GM19438 (cell line): ENCODE results near the gene ZNF683.

Source experiments
- ATAC-seq: cut with Tn5 transposase; IDR thresholded peaks from one replicate; pipeline ENCODE4 v1.9.1; 2021; ENCODE audit warnings: low read depth; ENCODE audit not compliant: unreplicated experiment

The ZNF683 gene

DNA sequence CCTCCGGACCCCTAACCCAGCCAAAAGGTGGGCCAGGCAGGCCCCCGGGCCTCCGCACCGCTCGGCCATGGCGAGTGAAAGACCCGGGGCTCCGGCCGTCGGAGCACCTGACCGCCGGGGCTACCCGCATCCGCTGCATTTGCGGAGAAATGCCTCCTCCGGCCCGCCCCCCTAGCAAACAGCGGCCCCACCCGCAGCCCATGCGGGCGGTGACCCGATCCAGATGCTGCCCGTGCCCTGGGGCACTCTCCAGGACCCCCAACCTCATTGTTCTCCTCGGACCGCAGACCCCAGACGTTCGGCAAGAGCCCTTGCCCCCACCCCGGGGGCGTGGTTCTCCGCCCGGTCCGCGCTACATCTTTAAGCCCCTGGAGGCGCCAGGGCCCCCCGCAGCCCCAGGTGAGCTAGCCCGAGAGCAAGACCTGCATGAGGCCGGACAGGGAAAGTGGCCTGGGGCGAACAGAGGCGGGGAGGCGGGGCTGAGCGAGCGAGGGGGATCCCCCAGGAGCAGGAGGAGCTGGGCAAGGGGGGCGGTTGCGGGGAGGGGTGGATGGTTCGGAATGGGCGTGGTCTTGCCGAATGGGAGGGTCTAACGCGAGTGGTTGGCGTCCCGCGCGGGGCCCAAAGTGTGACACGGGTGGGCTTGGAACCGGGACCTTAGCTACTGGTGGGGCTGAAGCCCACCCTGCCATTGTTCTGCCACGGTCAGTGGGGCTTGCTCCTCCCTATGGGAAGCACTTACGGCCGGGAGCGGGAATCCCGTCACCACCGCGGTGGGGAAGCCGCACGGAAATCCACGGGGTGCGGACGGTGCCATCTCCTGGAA is 12.4 kb downstream of the ZNF683 start:
- no peak for ATAC-seq

DNA sequence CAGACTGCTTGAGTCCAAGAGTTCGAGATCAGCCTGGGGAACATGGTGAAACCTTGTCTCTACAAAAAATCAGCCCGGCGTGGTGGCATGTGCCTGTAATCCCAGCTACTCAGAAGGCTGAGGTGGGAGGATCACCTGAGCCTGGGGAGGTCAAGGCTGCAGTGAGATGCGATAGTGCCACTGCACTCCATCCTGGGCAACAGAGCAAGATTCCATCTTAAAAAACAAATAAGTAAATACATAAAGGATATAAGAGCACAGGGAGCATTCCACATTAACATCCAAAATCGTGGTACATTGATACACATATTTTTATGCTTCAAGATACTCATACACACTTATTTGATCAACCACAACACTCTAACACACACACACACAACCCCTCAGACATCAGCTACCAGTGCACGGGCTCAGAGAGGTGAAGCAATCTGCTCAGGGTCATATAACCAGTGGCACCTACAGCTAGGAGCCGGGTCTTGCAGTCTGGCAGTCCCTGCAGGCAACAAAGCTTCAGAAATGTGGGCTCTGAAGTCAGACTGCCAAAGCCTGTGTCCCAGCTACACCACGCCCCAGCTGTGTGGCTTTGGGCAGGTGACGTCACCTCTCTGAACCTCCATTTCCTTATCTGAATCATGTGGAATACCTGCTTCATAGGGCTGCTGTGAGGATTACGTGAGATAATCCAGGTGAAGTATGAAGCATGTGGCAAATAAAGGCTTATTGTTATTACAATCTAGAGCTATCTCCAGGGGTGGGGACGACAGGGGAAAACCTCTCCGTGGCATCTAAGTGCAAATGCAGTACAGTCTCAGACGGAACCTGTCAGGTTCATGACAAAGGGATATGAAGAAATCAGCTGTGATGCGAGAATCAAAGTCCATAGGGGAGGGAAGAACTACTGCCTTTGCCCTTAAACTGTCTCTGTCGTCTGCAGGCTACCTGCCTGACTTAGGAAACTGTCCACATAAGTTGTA is 13.9 kb downstream of the ZNF683 start:
- ATAC-seq = no peak

DNA sequence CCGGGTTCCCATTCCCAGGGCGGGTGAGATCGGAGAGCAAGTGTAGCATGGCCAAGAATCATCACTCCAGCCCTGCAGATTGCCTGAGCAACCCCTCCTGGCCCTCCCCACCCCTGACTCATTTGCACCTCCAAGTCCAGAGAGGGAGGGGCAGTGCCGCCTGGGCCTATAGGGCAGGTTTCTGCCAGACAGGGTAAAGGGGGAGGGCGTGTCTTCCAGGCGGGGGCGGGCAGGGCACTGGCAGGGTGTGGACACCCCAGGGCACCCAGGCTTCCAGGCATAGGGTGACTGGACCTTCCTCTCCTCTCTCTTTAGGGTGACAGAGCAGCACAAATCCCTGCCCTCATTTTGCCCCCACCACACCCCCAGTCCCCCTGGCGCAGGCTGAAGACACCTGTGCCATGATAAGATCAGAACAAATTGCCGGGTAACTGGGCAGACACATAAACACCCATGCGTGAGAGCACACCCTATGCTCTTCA is 15.4 kb downstream of the ZNF683 start:
- ATAC-seq = no peak

DNA sequence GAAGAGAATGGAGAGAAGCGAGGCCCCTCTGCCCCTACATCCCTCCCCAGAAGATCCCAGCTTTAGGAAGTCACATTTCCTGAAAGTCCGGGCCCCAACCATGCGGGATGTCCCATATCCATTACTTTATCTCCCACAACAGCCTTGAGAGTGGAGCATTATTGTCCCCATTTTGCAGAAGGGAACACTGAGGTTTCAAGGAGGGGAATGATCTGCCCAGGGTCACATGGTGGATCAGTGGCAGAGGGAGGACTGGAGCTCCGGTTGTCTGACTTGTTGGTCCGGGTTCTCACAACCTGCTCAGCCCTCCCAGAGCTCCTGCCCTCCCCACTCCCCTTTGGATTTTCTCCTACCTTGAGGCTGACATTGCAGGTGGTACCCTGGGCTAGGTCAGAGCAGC is 16.4 kb downstream of the ZNF683 start:
- no peak for ATAC-seq

DNA sequence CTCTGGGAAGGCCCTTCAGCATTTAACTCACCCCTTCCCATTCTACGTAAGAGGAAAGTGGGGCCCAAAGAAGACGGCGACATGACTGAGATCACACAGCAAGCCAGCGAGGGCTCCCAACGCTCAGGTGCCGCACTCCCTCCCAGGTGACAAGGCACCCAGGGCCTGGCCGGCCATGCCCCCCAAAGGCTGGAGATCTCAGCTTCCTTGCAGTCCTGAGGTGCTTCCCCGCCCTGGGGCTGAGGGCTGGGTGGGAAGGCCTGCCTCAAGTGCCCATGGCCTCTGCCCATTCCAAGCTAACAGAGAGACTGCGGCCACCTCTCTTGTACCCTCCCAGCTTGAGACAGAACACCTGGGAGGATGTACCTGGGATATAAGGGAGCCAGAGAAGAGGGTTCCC is 17.6 kb downstream of the ZNF683 start:
- no peak for ATAC-seq

DNA sequence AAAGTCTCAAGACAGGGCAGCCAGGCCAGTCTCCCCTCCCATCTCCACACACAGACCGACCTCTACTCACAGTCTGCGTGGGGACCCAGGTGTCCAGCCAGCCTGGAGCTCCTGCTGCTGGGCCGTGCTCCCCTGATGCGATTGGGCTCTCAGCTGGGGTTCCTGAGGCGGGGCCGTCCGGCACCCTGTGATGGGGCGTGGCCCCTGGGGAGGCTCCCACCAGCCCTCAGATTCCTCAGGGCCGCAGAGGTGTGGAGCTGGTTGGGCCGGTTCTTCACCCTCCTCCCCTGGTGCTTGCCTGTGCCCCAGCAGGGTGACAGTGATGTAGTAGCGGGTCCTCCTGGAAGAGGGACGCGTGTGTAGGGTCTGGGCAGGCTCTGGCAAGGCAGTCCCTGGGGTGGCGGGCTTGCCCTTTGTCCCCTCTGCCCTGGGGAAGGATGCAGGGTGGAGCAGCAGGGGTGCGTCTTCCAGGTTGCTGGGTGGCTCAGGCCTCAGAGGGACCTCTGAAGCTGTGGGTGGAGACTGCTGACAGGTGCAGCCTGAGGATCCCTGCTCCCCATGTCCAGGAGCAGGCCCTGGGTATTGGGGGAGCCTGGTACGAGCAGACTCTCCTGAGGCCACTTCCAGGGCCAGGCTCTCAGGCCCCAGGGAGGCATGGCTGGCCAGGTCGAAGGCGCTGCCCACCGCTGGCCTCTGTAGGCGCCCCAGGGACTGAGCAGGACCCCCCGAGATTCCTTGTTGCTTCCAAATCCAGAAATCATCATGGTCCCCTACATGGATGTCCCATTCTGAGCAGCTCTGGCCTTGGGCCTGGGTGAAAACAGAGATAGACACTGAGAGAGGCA is 18.4 kb downstream of the ZNF683 start, which contains the start of gene CRYBG2:
CRYBG2 (minus strand) TSS at position 155 of the 845 bp plus-strand sequence. CDS start 7,473 bp downstream, outside the sequence.
- ATAC-seq = no peak

DNA sequence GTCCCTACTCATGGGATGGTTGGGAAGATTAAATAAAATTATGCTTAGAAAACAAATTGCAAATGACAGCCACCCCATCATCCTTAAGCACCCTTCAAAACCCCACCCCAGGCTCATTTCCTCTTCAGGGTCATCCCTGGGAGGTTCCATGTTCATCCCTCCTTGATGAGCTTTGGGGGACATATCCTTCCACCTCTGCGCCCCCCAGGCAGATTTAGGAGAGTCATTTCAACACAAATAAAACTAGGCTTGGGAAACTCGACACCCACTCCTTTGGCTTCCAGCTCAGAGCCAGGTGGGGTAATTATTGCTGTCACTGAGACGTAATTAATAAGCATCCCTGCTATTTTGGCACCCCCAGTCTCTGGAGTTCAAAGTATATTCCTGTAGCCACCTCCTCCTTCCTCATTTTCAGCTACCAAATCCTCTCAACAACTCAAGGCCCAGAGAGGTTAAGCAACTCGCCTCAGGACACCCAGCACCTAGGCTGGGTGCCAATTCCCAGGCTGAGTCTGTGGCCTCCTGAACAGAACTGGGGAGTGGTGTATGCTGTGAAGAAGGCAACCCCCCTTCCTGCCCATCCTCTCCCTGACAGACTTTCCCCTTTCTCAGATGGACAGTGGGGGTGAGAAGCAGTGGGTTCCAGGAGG is 19.2 kb downstream of the ZNF683 start:
- ATAC-seq = no peak

DNA sequence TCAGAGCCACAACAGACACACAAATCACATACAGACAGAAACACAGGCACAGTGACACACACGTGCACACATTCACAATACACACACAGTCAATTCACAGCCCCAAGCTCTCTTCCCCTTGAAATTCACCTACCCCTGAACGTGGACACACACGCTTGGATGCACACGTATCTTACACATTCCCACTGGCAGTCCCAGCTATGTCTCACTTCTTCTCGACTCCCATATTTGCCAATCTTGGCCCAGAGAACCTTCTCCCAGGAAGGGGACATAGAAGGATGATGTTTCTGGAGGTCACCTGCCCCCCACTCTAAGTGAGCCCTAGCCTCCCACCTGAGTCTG is 20.2 kb downstream of the ZNF683 start:
- no peak for ATAC-seq

DNA sequence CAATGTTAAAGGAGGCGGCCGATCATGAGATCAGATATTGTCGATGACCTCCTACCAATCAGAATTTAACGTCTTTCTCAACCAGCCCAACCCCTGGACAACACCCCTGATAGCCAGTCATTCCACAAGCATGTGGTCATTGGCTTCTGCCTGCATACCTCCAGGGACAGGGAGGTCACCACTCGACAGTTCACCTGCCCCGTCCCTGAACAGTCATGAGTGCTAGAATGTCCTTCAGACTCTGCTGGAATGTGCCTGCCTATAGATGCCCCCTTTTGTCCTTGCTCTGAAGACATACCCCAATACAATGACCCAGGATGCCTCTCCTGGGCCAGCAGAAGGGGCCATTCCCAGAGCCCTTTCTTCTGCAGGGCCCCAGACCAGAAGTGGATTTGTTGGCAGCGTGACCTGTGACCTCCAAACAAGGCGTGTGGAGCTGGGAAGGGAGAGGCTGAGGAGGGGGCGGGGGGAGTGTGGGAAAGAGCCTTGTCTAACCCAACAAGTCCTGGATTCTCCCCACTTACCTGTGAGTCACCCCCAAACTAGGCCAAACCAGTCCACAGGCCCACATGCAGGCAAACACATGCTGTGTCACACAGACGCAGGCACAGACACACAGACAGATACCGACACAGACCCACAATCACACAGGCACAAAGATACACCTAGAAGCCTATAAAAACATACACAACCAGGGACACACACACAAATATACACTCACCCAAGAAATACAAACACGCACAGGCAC is 20.8 kb downstream of the ZNF683 start:
- ATAC-seq = no peak

DNA sequence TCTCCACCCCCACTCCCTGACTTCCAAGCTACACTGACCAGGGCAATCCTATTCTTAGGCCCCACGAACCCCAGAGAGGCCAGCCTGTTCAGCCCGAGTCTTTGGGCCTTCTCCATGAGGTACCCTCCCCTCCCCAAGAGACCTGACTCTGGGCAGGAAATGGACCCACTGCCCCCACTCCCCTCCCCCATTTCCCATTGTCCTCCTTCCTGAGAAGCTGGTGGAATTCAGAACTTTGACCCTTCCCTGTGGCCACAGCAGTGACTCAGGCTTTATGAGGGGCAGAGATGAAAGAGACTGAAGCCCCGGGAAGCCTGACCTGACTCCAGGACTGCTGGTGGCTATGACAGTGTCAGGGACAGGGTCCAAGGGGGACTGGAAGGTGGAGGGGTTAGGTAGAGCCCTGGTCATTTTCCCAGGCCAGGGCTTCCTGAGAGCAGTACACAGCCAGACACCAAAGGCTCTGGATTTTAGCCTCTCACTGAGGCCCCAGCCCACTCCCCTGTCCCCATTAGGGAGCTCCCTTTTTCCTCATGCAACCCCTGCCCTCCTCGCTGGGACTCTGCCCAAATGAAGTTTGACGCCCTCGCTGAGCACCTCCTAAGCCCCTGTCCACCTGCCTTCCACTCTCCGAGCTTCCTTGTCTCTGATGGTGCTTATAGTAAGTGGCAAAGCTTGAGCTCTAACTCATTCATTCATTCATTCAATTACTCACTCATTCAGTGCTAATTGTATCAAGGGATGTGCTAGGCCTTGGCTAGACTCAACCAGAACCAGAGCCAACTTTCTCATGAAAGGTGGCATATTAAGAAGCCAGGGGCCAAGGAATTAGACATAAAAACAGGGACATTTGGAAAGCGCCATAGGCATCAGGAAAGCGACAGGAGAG is 21.6 kb downstream of the ZNF683 start:
- ATAC-seq = no peak

DNA sequence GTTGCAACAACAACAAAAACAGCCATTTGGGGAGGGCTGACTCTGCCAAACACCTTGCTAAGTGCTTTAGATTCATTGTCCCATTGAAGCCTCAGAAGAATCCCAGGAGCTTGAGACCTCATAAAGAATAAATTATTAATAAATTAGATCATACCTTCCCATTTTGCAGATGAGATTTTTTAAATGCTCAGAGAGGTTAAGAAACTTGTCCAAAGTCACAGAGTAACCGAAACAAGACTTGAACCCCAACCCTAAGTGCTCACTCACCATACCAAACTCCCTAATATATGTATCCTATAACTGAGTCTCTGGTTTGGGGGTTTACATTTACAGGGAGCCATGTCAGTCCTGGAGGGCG is 22.2 kb downstream of the ZNF683 start:
- ATAC-seq = no peak

DNA sequence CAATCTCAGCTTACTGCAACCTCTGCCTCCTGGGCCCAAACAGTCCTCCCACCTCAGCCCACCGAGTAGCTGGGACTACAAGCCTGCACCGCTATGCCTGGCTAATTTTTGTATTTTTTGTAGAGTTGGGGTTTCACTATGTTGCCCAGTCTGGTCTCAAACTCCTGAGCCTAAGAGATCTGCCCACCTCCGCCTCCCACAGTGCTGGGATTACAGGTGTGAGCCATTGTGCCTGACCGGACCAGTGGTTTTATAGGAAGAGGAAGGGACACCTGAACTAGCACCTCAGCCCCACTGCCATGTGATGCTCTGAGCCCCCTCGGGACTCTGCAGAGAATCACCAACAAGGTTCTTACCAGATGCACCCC is 22.7 kb downstream of the ZNF683 start:
- ATAC-seq = no peak

DNA sequence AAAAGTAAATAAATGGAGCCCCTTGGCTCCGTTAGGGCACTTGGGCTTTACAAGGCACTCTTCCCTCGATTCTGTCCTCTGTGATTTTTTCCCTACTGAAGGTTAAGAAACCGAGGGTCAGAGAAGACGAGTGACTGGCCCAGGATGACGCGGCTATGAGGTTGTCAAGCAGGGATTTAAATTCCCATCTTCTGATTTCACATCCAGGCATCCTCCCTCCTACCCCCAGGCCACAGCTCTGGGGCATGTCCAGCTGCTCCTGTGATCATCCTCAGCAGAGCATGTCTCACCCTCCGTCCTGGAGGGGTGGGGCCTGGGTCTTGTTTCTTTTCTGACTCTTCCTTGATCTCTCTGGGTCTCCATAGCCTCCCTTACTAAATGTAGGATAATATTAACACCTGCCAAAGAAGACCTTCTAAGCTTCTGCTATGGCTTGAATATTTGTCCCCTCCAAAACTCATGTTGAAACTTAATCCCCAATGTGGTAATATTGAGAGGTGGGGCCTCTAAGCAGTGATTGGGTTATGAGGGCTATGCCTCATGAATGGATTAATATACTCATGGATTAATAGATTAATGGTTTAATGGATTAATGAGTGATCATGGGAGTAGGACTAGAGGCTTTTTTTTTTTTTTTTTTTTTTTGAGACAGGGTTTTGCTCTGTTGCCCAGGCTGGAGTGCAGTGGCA is 23.2 kb downstream of the ZNF683 start:
- no peak for ATAC-seq

DNA sequence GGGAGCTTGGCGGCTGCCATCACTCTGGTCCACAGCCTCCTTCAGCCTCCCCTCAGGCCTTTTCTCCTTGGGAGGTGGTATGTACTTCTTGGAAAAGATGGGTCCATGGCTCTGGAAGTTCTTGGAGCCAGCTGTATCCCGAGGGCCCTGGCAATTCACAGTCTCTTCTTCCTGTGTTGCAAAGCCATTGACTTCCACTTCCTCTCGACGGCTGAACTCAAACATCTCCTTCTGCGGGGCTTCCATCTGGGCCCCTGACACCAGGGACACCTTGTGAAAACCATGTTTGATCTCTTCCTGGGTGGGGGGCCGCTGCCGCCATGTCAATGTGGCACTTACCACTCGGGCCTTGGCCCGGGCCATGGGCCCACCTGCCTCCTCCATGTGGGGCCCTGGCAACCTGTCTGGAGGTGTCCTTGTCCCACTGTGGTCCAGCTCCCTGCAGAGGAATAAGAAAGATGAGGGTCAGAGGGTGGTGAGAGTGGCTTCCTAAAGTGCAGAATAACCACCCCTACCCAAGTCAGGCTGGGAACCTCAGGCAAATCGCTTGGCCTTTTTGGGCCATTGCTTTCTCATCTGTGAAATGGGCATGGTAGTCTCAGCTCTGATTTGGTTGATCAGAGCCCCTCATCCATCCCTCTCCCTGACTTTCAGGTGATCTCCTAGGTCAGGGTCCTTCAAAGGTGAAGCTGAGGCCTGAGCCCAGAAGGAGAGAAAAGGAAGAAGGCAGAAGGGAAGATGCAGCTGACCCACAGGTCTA is 26.1 kb downstream of the ZNF683 start:
- no peak for ATAC-seq

DNA sequence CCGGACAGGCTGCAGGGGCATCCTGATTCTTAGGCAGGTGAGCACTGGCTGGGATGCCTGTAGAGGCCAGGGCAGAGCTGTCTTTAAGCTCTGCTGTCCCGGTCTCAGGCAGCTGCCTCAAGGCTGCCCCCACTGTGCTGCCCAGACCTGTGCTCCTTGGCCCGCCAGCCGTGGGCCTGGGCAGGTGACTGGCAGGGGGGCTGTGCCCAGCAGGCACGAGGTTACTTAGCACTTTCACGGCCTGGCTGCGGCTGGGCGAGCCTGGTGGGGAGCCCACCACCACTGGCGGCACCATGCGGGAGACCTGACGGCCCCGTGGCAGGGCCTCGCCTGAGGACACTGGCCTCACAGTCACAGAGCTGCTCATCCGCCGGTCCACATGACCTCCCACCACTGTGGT is 26.8 kb downstream of the ZNF683 start:
- ATAC-seq = no peak

DNA sequence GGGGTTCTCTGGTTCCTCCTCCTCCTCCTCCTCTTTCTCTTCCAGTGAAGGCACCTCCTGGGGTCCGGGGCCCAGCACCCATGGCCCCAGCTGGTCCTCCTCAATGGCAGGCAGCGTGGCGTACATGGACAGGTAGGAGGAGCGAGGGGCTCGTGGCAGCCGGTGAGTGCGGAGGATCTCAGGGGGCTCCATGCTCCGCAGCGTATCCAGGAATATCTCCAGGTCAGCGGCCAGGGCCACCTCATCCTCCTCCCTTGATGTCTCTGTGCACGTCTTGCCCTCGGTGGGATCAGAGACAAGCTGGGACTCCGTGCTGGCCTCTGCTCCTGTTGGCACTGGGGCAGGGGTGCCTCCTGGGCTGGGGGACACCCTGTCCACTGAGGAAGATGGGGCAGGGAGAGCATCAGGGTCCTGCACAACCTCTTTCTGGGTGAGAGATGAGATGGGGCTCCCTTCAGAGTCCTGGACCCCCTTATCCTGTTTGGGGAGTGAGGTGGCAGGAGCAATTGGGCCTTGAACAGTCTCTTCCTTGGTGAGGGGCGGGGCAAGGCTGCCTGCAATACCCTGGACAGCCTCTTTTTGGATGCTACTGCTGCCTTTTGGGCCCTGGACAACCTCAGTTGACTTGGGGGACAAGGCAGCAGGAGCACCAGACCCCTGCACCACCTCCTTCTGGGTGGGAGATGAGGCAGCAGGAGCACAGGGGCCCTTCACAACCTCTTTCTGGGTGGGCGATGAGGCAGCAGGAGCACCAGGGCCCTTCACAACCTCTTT is 28.2 kb downstream of the ZNF683 start:
- no peak for ATAC-seq
